Spleen (tissue), 7 donors: Measurements from ENCODE around the gene SBF1.
"Not testable (repeated sequence)": the region's sequence is repeated elsewhere in the genome, so short reads cannot be mapped to it uniquely, and the experiment has no call there.

ENCODE experiments used
- CTCF ChIP-seq, 11 experiments: fragments of 200-600 bp in 7 of 11; fragments of 450-650 bp in 4 of 11; sonication (generic) in 4 of 11; IDR thresholded peaks in 8 of 11; conservative IDR thresholded peaks in 3 of 11; 1 replicate in 7 of 11; 2 replicates in 4 of 11; pipeline versions ENCODE4 v1.4.0 to v1.8.0; 2016 to 2021; ENCODE audit warnings: antibody characterized with exemption in 11 of 11, inconsistent platforms in 4 of 11, mild to moderate bottlenecking in 1 of 11
- POLR2A ChIP-seq, 3 donors: fragments of 450-650 bp; IDR thresholded peaks; one replicate each; pipeline ENCODE4 v1.5.1; 2017; ENCODE audit warnings: antibody characterized with exemption in 3 of 3, mild to moderate bottlenecking in 1 of 3
- POLR2AphosphoS5 ChIP-seq, 3 donors: sonication (generic); formaldehyde crosslinking; IDR thresholded peaks; one replicate each; pipeline ENCODE4 v1.5.1; 2017; ENCODE audit warnings: antibody characterized with exemption in 3 of 3
- donor health status: DM: no; HTN: no; CAD: no; lungs with moderate emphysema.
- donor health status: DM: no; HTN: no; CAD: no.
- donor health status: DM: no; HTN: no; CAD: no.

DNA sequence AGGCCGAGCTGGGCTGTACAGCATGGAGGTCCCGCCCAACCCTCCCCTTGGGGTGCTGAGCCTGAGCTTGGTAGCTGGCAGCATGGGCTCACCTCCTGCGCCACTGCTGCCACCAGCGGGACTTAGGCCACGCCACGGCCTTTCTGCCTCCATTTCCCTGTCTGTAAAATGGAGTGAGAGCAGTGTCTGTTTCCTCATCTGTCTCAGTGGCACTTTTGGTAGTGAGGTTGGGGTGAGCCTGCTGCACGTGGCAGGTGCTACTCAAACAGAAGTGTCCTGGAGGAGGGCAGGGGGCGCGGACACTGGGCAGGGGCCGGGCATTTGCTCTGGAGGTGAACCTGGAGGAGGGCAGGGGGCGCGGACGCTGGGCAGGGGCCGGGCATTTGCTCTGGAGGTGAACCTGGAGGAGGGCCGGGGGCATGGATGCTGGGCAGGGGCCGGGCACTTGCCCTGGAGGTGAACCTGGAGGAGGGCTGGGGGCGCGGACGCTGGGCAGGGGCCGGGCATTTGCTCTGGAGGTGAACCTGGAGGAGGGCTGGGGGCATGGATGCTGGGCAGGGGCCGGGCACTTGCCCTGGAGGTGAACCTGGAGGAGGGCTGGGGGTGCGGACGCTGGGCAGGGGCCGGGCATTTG lies 41.8 kb downstream of the SBF1 start:
- not testable (repeated sequence) for TF ChIP-seq CTCF (IDR thresholded peaks at IDR 0.05 in 8 of 11, conservative IDR thresholded peaks at IDR 0.05 in 3 of 11); POLR2AphosphoS5 (IDR thresholded peaks at IDR 0.05); POLR2A (IDR thresholded peaks at IDR 0.05)
